HG02642 (cell line): ENCODE measurements around the gene COL4A6.

Experiments used
- ATAC-seq: cut with Tn5 transposase; IDR thresholded peaks from one replicate; pipeline ENCODE4 v1.9.1; 2021; ENCODE audit warnings: mild to moderate bottlenecking; ENCODE audit not compliant: unreplicated experiment, poor library complexity

The COL4A6 gene

GRCh38 chrX:108165383-108166111 lies 272.7 kb downstream of the COL4A6 start:
- ATAC-seq, result no peak

- no peak for ATAC-seq
Measured at GRCh38 chrX:108163333-108164082, 274.7 kb downstream of the COL4A6 start.

- no peak for ATAC-seq
Measured at GRCh38 chrX:108162265-108162664, 276.0 kb downstream of the COL4A6 start.

GRCh38 chrX:108160309-108160708 lies 277.9 kb downstream of the COL4A6 start:
- ATAC-seq, result no peak

GRCh38 chrX:108159028-108159670 lies 279.1 kb downstream of the COL4A6 start:
- no peak for ATAC-seq

GRCh38 chrX:108157628-108158027 lies 280.6 kb downstream of the COL4A6 start:
- no peak for ATAC-seq

- no peak for ATAC-seq
Measured at GRCh38 chrX:108156934-108157466, 281.2 kb downstream of the COL4A6 start.

- ATAC-seq, result no peak
Measured at GRCh38 chrX:108156082-108156481, 282.1 kb downstream of the COL4A6 start.

GRCh38 chrX:108148524-108148923 lies 289.7 kb downstream of the COL4A6 start:
- ATAC-seq, result peak; percentile 87

- ATAC-seq, result no peak
Measured at GRCh38 chrX:108138814-108139702, 299.2 kb downstream of the COL4A6 start.

GRCh38 chrX:108134724-108135123 lies 303.5 kb downstream of the COL4A6 start:
- ATAC-seq, result no peak

GRCh38 chrX:108132876-108133275 lies 305.3 kb downstream of the COL4A6 start:
- ATAC-seq, result no peak

- ATAC-seq, result no peak
Measured at GRCh38 chrX:108132034-108132433, 306.2 kb downstream of the COL4A6 start.

- no peak for ATAC-seq
Measured at GRCh38 chrX:108131471-108131870, 306.8 kb downstream of the COL4A6 start.

GRCh38 chrX:108130889-108131288 lies 307.3 kb downstream of the COL4A6 start:
- no peak for ATAC-seq

GRCh38 chrX:108127152-108127551 lies 311.1 kb downstream of the COL4A6 start:
- ATAC-seq, result no peak

- ATAC-seq, result no peak
Measured at GRCh38 chrX:108126661-108127060, 311.6 kb downstream of the COL4A6 start.

- ATAC-seq, result no peak
Measured at GRCh38 chrX:108123591-108124366, 314.4 kb downstream of the COL4A6 start.

GRCh38 chrX:108122748-108123147 lies 315.5 kb downstream of the COL4A6 start:
- no peak for ATAC-seq
